ENCODE results near the gene SESN1. TPM values are rescaled to one million over a fixed set of nuclear protein-coding genes. Genes with fewer than 3 reads are reported as not detected.

Gene SESN1
- total RNA-seq, 2 experiments from 2014 or later: 18.3 to 20.9 TPM

DNA sequence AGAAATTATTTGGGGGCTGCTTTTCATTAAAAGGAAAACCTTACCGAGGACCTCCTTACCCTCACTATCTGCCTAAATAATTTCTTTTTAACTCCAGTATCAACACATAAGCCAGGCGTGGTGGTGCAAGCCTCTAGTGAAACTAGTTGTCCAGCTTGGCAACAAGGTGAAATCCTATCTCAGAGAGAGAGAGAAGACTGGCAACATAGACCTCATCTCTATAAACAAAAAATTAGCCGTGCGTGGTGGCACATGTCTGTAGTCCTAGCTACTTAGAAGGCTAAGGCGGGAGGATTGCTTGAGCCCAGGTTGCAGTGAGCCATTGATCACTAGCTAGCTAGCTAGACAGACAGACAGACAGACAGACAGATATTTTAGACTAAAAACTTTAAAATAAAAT lies 153.9 kb downstream of the SESN1 start:
- Mint-ChIP-seq H3K4me3 (no peak overlapping the region), H3K36me3 (peaks cover 15% of the 10 kb centered on the region), H3K4me1 (peaks cover 29% of the 10 kb centered on the region), H3K27me3 (no peaks in the 10 kb centered on the region), H3K9me3 (ENCODE audit: low read depth) (no peaks in the 10 kb centered on the region), H3K27ac (no peak overlapping the region)
- ATAC-seq (no peak), DNase-seq (no peak)
- CTCF ChIA-PET: interaction anchor here (0.7 to 1.4 kb wide), 6 partner anchors 9 to 79 kb away, joined by 3 to 4 read pairs (median 3); no protein-coding TSS in a partner anchor

DNA sequence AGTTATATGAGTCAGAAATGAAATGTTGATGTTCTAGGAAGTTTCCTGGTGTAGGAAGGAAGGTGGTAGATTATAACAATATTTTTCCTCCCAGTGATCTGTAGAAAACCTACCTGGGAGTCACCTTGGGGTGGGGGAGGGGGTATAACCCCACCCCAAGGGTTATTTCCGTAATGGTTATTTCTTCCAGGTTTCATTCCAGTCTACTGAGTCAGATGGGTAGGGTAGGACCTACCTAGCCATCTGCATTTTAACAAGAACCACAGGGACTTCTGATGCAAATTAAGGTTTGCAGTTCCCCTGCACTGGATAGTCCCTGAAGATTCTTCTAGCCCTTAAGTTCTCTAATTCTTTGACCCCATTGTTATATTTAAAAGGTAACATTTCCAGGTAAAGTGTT lies 157.5 kb downstream of the SESN1 start:
- peaks cover 6% of the 10 kb centered on the region for H3K4me1 Mint-ChIP-seq
- ATAC-seq: no peak
- H3K27me3 Mint-ChIP-seq: peaks cover 6% of the 10 kb centered on the region
- CTCF ChIA-PET: no interaction called here
- no peak overlapping the region for H3K4me3 Mint-ChIP-seq
- DNase-seq: no peak
- H3K27ac Mint-ChIP-seq: no peak overlapping the region
- H3K36me3 Mint-ChIP-seq: peaks cover 17% of the 10 kb centered on the region
- no peaks in the 10 kb centered on the region for H3K9me3 Mint-ChIP-seq (ENCODE audit: low read depth)

Other genes starting within 250 kb of the SESN1 start
- gene ARMC2, start 246.4 kb downstream of the SESN1 start, total RNA-seq: 10 to 100 TPM; 10.8 to 19.2 TPM
- 10 to 100 TPM; 23.9 to 25.5 TPM for gene CEP57L1, start 661 bp upstream of the SESN1 start, total RNA-seq

Data from activated CD8-positive, alpha-beta memory T cell treated with anti-CD3 and anti-CD28 coated beads, Interleukin-2, amount 10 ng/mL, durations not matched to agents 7 days and 5 days (primary cell).